HG03520 (cell line): ENCODE measurements around the gene PDZK1IP1.
"Not testable (repeated sequence)": the region's sequence is repeated elsewhere in the genome, so short reads cannot be mapped to it uniquely, and the experiment has no call there.

Experiments
- ATAC-seq: cut with Tn5 transposase; IDR thresholded peaks from one replicate; pipeline ENCODE4 v1.9.1; 2021; ENCODE audit warnings: mild to moderate bottlenecking, moderate library complexity; ENCODE audit not compliant: unreplicated experiment

PDZK1IP1 gene

DNA sequence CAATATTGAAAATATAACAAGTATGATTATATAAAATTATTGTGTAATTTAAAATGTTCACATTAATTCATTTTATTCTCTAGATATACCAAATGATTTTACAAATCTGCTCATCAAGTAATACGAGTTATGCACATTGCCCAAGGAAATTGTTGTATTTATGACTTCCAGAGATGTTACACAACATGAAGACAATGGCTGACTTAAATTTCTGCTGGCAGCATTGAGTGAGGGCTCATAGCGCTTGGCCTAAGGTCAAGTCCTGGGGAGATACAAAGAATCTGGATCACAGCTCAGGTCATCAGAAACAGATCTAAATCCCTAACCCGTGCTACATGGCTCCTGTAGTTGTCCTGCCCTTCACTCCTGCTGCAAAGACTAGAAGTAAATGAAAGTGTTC, 49.5 kb downstream of the PDZK1IP1 start:
- ATAC-seq = not testable (repeated sequence)

DNA sequence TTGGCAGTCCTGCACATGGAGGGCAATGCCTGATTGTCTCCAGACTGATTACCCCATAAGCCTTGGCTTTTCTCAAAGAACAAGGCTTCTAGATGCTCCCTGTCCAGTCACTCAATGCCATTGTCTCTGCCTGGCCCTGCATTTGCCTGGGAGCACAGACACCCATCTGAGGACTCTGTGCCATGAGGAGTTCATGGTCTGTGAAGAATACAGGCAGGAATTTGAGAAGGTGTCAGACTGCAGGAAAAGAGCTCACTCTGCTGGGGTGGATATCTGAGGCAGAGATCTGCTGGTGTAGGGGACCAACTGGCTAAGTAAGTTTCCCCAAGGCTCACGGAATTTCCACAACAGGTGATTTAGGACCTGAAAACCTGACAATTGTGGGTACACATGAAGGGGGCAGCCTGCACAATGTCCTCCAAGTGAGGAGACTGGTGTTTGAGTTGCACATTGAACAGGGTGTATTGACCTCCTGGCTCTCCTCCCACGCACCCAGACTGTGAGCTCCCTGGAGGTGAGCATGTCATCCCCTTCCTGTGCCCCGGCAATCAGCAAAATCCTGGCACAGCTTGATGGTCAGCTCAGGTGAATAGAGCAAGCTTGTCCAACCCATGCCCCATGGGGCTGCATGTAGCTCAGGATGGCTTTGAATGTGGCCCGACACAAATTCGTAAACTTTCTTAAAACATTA, 51.8 kb downstream of the PDZK1IP1 start:
- ATAC-seq = no peak

DNA sequence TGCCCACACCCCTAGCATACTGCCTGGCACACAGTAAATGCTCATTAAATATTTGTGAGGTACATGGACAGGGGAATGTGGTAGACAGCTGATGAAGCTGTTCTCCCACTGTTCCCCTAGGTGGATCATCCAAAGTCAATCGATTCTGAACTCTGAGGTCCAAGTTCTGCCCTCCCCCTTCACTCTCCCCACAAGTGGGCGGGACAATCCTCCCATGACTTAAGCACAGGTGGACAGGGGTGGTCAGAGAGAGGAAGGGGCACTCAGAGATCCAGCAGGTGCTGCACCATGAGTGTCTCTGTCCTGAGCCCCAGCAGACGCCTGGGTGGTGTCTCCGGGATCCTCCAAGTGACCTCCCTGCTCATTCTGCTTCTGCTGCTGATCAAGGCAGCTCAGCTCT, 52.6 kb downstream of the PDZK1IP1 start, which contains the start of gene CYP4A22:
CYP4A22 (plus strand) TSS at position 244 of the 400 bp plus-strand sequence; CDS start at position 289, 45 bp downstream.
- ATAC-seq = no peak
